ENCODE data around the gene BCAS2.
"Not testable (repeated sequence)": the region's sequence is repeated elsewhere in the genome, so short reads cannot be mapped to it uniquely, and the experiment has no call there.

The BCAS2 gene

GRCh38 chr1:114587203-114587991, 6.0 kb upstream of the BCAS2 start:
- DNase-seq (ENCODE audit: low spot score), result no peak
- Histone ChIP-seq H3K27me3 (ENCODE audit: insufficient read depth, poor library complexity, severe bottlenecking) (no peaks in the 10 kb centered on the region), H3K36me3 (ENCODE audit: low read depth) (0 out of 2 replicates have a peak, but pooled peaks cover 3% of the 10 kb centered on the region), H3K9me3 (ENCODE audit: severe bottlenecking) (no peaks in the 10 kb centered on the region), H3K4me1 (ENCODE audit: insufficient read depth, poor library complexity, severe bottlenecking) (no peaks in the 10 kb centered on the region), H3K4me3 (ENCODE audit: severe bottlenecking) (no peak overlapping the region), H3K27ac (ENCODE audit: poor library complexity, severe bottlenecking) (no peak overlapping the region)
- ATAC-seq (ENCODE audit: low read depth), result no peak
- TF ChIP-seq CTCF (IDR thresholded peaks at IDR 0.05; ENCODE audit: poor library complexity, severe bottlenecking), result no peak

GRCh38 chr1:114586513-114587047, 5.2 kb upstream of the BCAS2 start:
- no peak overlapping the region for H3K27ac ChIP-seq (ENCODE audit: poor library complexity, severe bottlenecking)
- H3K36me3 ChIP-seq (ENCODE audit: low read depth), result 0 out of 2 replicates have a peak, but pooled peaks cover 3% of the 10 kb centered on the region
- no peak for TF ChIP-seq CTCF (IDR thresholded peaks at IDR 0.05; ENCODE audit: poor library complexity, severe bottlenecking)
- no peaks in the 10 kb centered on the region for H3K27me3 ChIP-seq (ENCODE audit: insufficient read depth, poor library complexity, severe bottlenecking)
- no peak overlapping the region for H3K4me3 ChIP-seq (ENCODE audit: severe bottlenecking)
- no peak for ATAC-seq (ENCODE audit: low read depth)
- no peak for DNase-seq (ENCODE audit: low spot score)
- H3K9me3 ChIP-seq (ENCODE audit: severe bottlenecking), result no peaks in the 10 kb centered on the region
- H3K4me1 ChIP-seq (ENCODE audit: insufficient read depth, poor library complexity, severe bottlenecking), result no peaks in the 10 kb centered on the region

- Histone ChIP-seq H3K36me3 (ENCODE audit: low read depth) (peaks cover 7% of the 10 kb centered on the region), H3K9me3 (ENCODE audit: severe bottlenecking) (no peaks in the 10 kb centered on the region), H3K4me1 (ENCODE audit: insufficient read depth, poor library complexity, severe bottlenecking) (peaks cover 4% of the 10 kb centered on the region), H3K27ac (ENCODE audit: poor library complexity, severe bottlenecking) (no peak overlapping the region), H3K27me3 (ENCODE audit: insufficient read depth, poor library complexity, severe bottlenecking) (no peaks in the 10 kb centered on the region), H3K4me3 (ENCODE audit: severe bottlenecking) (no peak overlapping the region)
- no peak for DNase-seq (ENCODE audit: low spot score)
- no peak for ATAC-seq (ENCODE audit: low read depth)
- no peak for TF ChIP-seq CTCF (IDR thresholded peaks at IDR 0.05; ENCODE audit: poor library complexity, severe bottlenecking)
Measured at GRCh38 chr1:114585231-114585630, 3.8 kb upstream of the BCAS2 start.

GRCh38 chr1:114574365-114574764, 7.0 kb downstream of the BCAS2 start:
- no peaks in the 10 kb centered on the region for H3K27me3 ChIP-seq (ENCODE audit: insufficient read depth, poor library complexity, severe bottlenecking)
- TF ChIP-seq CTCF (IDR thresholded peaks at IDR 0.05; ENCODE audit: poor library complexity, severe bottlenecking), result no peak
- DNase-seq (ENCODE audit: low spot score), result no peak
- H3K27ac ChIP-seq (ENCODE audit: poor library complexity, severe bottlenecking), result no peak overlapping the region
- no peak for ATAC-seq (ENCODE audit: low read depth)
- peaks cover 86% of the 10 kb centered on the region for H3K36me3 ChIP-seq (ENCODE audit: low read depth)
- no peaks in the 10 kb centered on the region for H3K9me3 ChIP-seq (ENCODE audit: severe bottlenecking)
- H3K4me3 ChIP-seq (ENCODE audit: severe bottlenecking), result no peak overlapping the region
- no peaks in the 10 kb centered on the region for H3K4me1 ChIP-seq (ENCODE audit: insufficient read depth, poor library complexity, severe bottlenecking)

- ATAC-seq (ENCODE audit: low read depth) (no peak), DNase-seq (ENCODE audit: low spot score) (no peak)
- Histone ChIP-seq H3K36me3 (ENCODE audit: low read depth) (peaks cover 30% of the 10 kb centered on the region), H3K4me3 (ENCODE audit: severe bottlenecking) (no peak overlapping the region), H3K27me3 (ENCODE audit: insufficient read depth, poor library complexity, severe bottlenecking) (no peaks in the 10 kb centered on the region), H3K27ac (ENCODE audit: poor library complexity, severe bottlenecking) (no peak overlapping the region), H3K4me1 (ENCODE audit: insufficient read depth, poor library complexity, severe bottlenecking) (no peaks in the 10 kb centered on the region), H3K9me3 (ENCODE audit: severe bottlenecking) (no peaks in the 10 kb centered on the region)
- no peak for TF ChIP-seq CTCF (IDR thresholded peaks at IDR 0.05; ENCODE audit: poor library complexity, severe bottlenecking)
Measured at GRCh38 chr1:114564141-114564540, 17.3 kb downstream of the BCAS2 start.

- H3K27me3 ChIP-seq (ENCODE audit: insufficient read depth, poor library complexity, severe bottlenecking); ATAC-seq (ENCODE audit: low read depth); H3K9me3 ChIP-seq (ENCODE audit: severe bottlenecking); DNase-seq (ENCODE audit: low spot score); H3K27ac ChIP-seq (ENCODE audit: poor library complexity, severe bottlenecking); H3K4me1 ChIP-seq (ENCODE audit: insufficient read depth, poor library complexity, severe bottlenecking); H3K4me3 ChIP-seq (ENCODE audit: severe bottlenecking): not testable (repeated sequence)
- H3K36me3 ChIP-seq (ENCODE audit: low read depth), result peaks cover 19% of the 10 kb centered on the region; the same call in 1 of the 2 replicates
Measured at GRCh38 chr1:114562978-114563510, 18.4 kb downstream of the BCAS2 start.
